ENCODE data around the gene NOD1. TPM values are rescaled to one million over a fixed set of nuclear protein-coding genes. Genes with fewer than 3 reads are reported as not detected.

Gene NOD1
- total RNA-seq, 2 experiments from 2014 or later: 26.8 to 28.2 TPM

- DNase-seq (no peak), ATAC-seq (ENCODE audit: low read depth) (no peak)
- Mint-ChIP-seq H3K9me3 (no peaks in the 10 kb centered on the region), H3K36me3 (peaks cover 14% of the 10 kb centered on the region), H3K27me3 (no peaks in the 10 kb centered on the region), H3K4me3 (no peak overlapping the region), H3K4me1 (peaks cover 5% of the 10 kb centered on the region), H3K27ac (no peak overlapping the region)
- POLR2A ChIA-PET: no interaction called here
These were observed 18.3 kb downstream of the NOD1 start for GRCh38 chr7:30460246-30460633.

DNA sequence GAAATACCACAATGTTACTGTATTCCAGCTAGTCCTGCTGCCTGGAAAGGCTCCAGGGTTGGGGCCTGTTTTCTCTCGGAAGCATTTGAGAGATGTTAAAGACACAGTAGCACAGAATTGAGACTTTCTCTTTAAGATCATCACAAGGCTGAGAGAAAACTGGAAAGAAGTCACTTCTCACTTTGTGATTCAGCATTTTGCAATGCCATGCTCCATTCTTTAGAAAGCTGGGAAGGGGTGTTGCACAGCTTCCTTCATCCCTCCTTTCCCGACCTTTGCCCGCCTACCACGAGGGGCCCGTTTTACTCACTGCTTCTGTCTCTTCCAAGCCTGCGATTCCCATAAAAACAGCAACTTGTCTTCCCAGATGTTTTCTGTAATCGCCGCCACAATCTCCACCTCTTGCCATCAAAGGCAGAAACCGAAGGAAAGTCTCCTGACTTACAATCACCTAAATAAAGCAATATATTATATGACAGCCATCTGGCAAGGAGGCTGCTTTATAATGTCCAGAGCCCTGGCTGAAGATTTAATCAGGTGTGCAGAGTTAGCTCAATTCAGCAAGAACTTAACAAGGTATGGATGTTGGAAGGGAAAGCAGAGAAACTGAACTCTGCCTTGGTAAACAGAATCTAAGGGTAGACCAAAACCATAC lies 18.9 kb downstream of the NOD1 start:
- Mint-ChIP-seq H3K9me3 (no peaks in the 10 kb centered on the region), H3K27ac (no peak overlapping the region), H3K4me3 (no peak overlapping the region), H3K36me3 (peaks cover 14% of the 10 kb centered on the region), H3K27me3 (no peaks in the 10 kb centered on the region), H3K4me1 (peaks cover under 1% of the 10 kb centered on the region)
- DNase-seq: no peak
- no peak for ATAC-seq (ENCODE audit: low read depth)
- POLR2A ChIA-PET: no interaction called here

DNA sequence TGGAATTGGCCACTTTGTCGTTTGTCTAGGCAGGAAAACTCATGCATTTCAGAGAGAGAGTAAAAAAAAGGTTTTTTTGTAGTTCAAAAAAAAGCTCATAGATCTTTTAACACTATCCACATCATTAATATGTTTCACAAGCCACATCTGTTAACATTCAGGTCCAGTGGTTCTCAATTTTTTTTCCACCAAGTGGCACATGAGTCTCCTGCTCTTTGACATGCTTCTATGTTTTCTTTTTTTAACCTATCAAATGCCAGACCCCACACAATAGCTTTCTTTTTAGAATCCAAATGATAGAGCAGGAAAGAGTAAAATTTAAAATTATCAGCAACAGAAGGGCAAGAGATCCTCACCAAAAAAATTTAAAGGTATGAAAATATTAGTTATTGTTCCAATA lies 20.3 kb downstream of the NOD1 start:
- no peak overlapping the region for H3K27ac Mint-ChIP-seq
- peaks cover 18% of the 10 kb centered on the region for H3K36me3 Mint-ChIP-seq
- H3K4me1 Mint-ChIP-seq: no peaks in the 10 kb centered on the region
- POLR2A ChIA-PET: interaction anchor here (0.7 kb wide), 1 partner anchor 75 kb away, joined by 4 read pairs; no protein-coding TSS in a partner anchor
- DNase-seq (no peak), ATAC-seq (ENCODE audit: low read depth) (no peak)
- H3K27me3 Mint-ChIP-seq: no peaks in the 10 kb centered on the region
- H3K9me3 Mint-ChIP-seq: no peaks in the 10 kb centered on the region
- H3K4me3 Mint-ChIP-seq: no peak overlapping the region

DNA sequence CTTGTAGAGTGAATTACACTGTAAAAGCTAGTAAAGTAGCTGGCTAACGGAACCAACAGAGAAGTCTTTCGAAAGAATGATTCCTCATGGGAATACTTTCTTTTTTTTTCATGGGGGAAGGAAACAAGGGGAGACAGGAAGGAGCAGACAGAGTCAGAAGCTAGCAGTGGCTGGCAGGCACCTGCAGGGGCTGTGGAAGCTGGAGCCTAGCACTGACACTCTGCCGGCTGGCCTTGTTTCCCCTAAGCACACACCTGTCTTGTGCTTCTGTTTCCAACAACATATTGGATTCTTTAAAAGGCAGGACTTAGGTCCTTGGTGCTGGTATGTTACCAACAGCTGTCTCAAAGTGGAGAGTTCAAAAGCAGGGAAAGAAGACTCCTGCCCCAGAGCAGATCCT lies 24.7 kb downstream of the NOD1 start:
- no peaks in the 10 kb centered on the region for H3K4me1 Mint-ChIP-seq
- ATAC-seq (ENCODE audit: low read depth) (no peak), DNase-seq (no peak)
- no peaks in the 10 kb centered on the region for H3K9me3 Mint-ChIP-seq
- H3K36me3 Mint-ChIP-seq: peaks cover 15% of the 10 kb centered on the region
- no peaks in the 10 kb centered on the region for H3K27me3 Mint-ChIP-seq
- POLR2A ChIA-PET: no interaction called here
- H3K4me3 Mint-ChIP-seq: no peak overlapping the region
- no peak overlapping the region for H3K27ac Mint-ChIP-seq

- Mint-ChIP-seq H3K36me3 (peaks cover 15% of the 10 kb centered on the region), H3K27me3 (no peaks in the 10 kb centered on the region), H3K9me3 (no peaks in the 10 kb centered on the region), H3K4me1 (no peaks in the 10 kb centered on the region), H3K4me3 (no peak overlapping the region), H3K27ac (no peak overlapping the region)
- no peak for ATAC-seq (ENCODE audit: low read depth)
- no peak for DNase-seq
- POLR2A ChIA-PET: no interaction called here
These were observed 25.6 kb downstream of the NOD1 start for GRCh38 chr7:30453016-30453415.

GRCh38 chr7:30452280-30452930 lies 26.2 kb downstream of the NOD1 start:
- H3K4me1 Mint-ChIP-seq: no peaks in the 10 kb centered on the region
- no peak for ATAC-seq (ENCODE audit: low read depth)
- no peak for DNase-seq
- no peak overlapping the region for H3K4me3 Mint-ChIP-seq
- H3K9me3 Mint-ChIP-seq: no peaks in the 10 kb centered on the region
- H3K36me3 Mint-ChIP-seq: peaks cover 15% of the 10 kb centered on the region
- no peak overlapping the region for H3K27ac Mint-ChIP-seq
- POLR2A ChIA-PET: no interaction called here
- H3K27me3 Mint-ChIP-seq: no peaks in the 10 kb centered on the region

DNA sequence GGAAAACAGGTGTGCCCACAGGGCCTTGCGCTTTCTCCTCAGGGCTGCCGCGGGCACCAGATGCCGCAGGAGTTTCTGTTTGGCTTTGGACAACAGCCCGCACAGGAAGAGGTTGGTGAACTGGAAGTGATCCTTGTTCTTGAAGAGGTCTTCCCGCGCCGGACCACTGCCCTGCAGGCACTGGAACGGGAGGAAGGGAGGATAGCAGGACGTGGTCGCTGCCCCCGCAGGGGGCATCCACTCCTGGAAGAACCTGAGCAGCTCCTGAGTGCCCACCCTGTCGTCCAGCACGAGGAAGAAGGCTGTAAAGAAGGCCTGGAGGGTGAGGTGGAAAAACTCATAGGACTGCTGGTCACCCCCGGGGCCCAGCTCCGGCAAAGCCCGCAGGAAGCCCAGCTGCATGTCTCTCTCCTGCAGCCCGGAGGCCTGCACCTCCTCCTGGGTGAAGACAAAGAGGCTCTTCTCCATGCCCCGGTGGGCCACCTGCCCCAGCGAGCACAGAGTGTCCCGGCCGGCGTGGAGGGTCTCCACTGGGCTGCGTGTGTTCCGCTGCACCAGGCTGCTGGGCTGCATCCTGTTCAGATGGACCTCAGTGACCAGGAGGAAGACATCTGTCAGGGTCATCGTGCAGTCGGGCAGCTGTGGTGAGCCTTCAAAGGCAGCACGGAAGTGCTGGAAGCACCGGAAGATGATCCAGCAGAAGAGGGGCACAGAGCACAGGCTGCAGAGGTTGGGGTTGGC lies 26.9 kb downstream of the NOD1 start:
- ATAC-seq (ENCODE audit: low read depth): no peak
- Mint-ChIP-seq H3K27me3 (no peaks in the 10 kb centered on the region), H3K36me3 (peaks cover 17% of the 10 kb centered on the region), H3K9me3 (no peaks in the 10 kb centered on the region), H3K4me1 (no peaks in the 10 kb centered on the region), H3K27ac (no peak overlapping the region), H3K4me3 (no peak overlapping the region)
- no peak for DNase-seq
- POLR2A ChIA-PET: no interaction called here

GRCh38 chr7:30450983-30451497 lies 27.5 kb downstream of the NOD1 start:
- DNase-seq: no peak
- Mint-ChIP-seq H3K27ac (no peak overlapping the region), H3K4me3 (no peak overlapping the region), H3K36me3 (peaks cover 21% of the 10 kb centered on the region), H3K9me3 (no peaks in the 10 kb centered on the region), H3K27me3 (no peaks in the 10 kb centered on the region), H3K4me1 (peaks cover under 1% of the 10 kb centered on the region)
- POLR2A ChIA-PET: no interaction called here
- no peak for ATAC-seq (ENCODE audit: low read depth)

GRCh38 chr7:30450240-30450982 lies 28.2 kb downstream of the NOD1 start:
- H3K4me3 Mint-ChIP-seq: no peak overlapping the region
- H3K36me3 Mint-ChIP-seq: peaks cover 22% of the 10 kb centered on the region
- ATAC-seq (ENCODE audit: low read depth) (no peak), DNase-seq (no peak)
- H3K27me3 Mint-ChIP-seq: no peaks in the 10 kb centered on the region
- H3K9me3 Mint-ChIP-seq: no peaks in the 10 kb centered on the region
- H3K4me1 Mint-ChIP-seq: peaks cover 2% of the 10 kb centered on the region
- POLR2A ChIA-PET: no interaction called here
- no peak overlapping the region for H3K27ac Mint-ChIP-seq

GRCh38 chr7:30448461-30449189 lies 30.0 kb downstream of the NOD1 start:
- Mint-ChIP-seq H3K36me3 (peaks cover 17% of the 10 kb centered on the region), H3K4me1 (peaks cover 2% of the 10 kb centered on the region)

DNA sequence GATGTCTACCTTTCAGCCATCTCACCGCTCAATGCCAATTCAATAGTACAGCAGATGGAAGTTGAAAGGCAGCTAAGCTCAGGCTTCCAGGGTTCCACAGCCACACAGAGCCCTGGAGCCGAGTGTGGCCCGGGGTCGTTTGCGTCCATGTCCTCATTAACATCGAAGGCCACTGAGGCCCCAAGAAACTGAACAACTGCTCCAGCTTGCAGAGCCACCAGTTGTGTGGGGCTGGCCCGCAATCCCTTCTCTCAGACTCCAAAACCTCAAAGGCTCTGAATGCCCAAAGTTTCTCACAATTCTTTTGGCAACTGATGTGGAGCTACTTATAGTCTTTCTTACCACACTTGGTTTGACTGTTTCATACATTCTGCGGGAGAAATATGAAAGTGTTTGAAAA lies 31.1 kb downstream of the NOD1 start:
- H3K36me3 Mint-ChIP-seq: peaks cover 17% of the 10 kb centered on the region
- POLR2A ChIA-PET: no interaction called here
- no peak overlapping the region for H3K27ac Mint-ChIP-seq
- no peaks in the 10 kb centered on the region for H3K9me3 Mint-ChIP-seq
- no peaks in the 10 kb centered on the region for H3K27me3 Mint-ChIP-seq
- no peak for DNase-seq
- peaks cover 2% of the 10 kb centered on the region for H3K4me1 Mint-ChIP-seq
- no peak for ATAC-seq (ENCODE audit: low read depth)
- no peak overlapping the region for H3K4me3 Mint-ChIP-seq

More at GRCh38 chr7:30448461-30449189, 30.0 kb downstream of the NOD1 start:
- no peak for DNase-seq
- H3K27ac Mint-ChIP-seq: no peak overlapping the region
- H3K4me3 Mint-ChIP-seq: no peak overlapping the region
- POLR2A ChIA-PET: no interaction called here
- no peaks in the 10 kb centered on the region for H3K9me3 Mint-ChIP-seq
- H3K27me3 Mint-ChIP-seq: no peaks in the 10 kb centered on the region
- ATAC-seq (ENCODE audit: low read depth): no peak

DNA sequence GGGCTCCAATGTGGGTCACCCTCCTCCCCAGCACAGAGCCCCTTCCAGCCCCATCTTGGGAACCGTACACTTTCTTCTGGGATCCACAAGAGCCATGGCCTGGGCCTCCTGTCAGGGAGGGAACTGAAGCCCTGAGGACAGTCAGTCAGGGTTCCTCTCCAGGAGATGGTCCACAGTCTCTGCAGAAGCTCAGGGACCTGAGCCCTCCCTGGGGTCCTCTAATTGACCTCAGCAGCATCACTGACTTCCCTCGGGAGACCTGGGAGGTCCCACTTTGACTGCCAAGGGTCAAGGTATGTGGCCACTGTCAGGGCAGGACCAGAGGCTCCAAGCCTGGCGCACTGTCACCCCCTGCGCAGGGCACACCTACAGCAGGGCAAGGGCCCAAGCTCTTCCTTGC lies 32.3 kb downstream of the NOD1 start:
- ATAC-seq (ENCODE audit: low read depth) (peak; percentile 12), DNase-seq (no peak)
- H3K4me1 Mint-ChIP-seq: peaks cover 2% of the 10 kb centered on the region
- H3K27me3 Mint-ChIP-seq: no peaks in the 10 kb centered on the region
- no peaks in the 10 kb centered on the region for H3K9me3 Mint-ChIP-seq
- H3K36me3 Mint-ChIP-seq: peaks cover 17% of the 10 kb centered on the region
- POLR2A ChIA-PET: no interaction called here
- peak overlapping the region; percentile 34 for H3K27ac Mint-ChIP-seq
- no peak overlapping the region for H3K4me3 Mint-ChIP-seq

DNA sequence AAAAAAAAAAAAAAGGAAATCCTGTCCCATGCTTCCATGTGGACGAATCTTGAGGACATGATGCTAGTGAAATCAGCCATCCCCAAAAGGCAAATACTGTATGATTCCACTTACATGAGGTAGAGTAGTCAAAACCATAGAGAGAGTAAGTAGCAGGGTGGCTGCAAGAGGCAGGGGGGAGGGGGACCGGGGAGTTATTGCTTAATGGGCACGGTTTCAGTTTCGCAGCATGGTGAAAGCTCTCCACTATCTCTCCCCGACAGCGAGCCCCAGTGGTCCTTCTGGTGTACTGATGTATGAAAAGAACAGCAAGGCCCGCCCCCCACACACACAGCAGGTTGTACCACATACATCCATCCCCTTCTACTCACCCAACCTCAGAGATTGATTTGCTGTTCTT lies 32.8 kb downstream of the NOD1 start:
- POLR2A ChIA-PET: no interaction called here
- ATAC-seq (ENCODE audit: low read depth): peak; percentile 83

More for the DNA sequence above, 32.8 kb downstream of the NOD1 start:
- DNase-seq: peak; percentile 43
- Mint-ChIP-seq H3K4me1 (peaks cover 2% of the 10 kb centered on the region), H3K27ac (peak overlapping the region; percentile 0), H3K4me3 (no peak overlapping the region), H3K27me3 (no peaks in the 10 kb centered on the region), H3K36me3 (peaks cover 17% of the 10 kb centered on the region), H3K9me3 (no peaks in the 10 kb centered on the region)
